IMR-90 (cell line): ENCODE data around the gene PPP1R16B. TPM values are rescaled to one million over a fixed set of nuclear protein-coding genes. Genes with fewer than 3 reads are reported as not detected.

Experiments
- ATAC-seq: fragments of 200-7000 bp; cut with Tn5 transposase; 2 replicates; pipeline ENCODE4 v1.9.1; 2020; ENCODE audit warnings: low read depth, mild to moderate bottlenecking, moderate library complexity
- BruUV-seq: library from RNA; stranded (reverse); fragments of 400-500 nt; replicated peaks from 2 replicates; lab custom pipeline; 2021; lab: Mats Ljungman, UMichigan
- CTCF ChIA-PET: fragments of 300-600 bp; formaldehyde crosslinking; extraction: SDS; loops from one replicate; lab custom pipeline; 2021; ENCODE audit warnings: antibody characterized with exemption; lab: Yijun Ruan, JAX
- POLR2A ChIA-PET: fragments of 300-600 bp; sonication (Branson Sonifier 250); formaldehyde crosslinking; loops from one replicate; lab custom pipeline; 2022; ENCODE audit warnings: antibody characterized with exemption; ENCODE audit not compliant: unreplicated experiment; lab: Charles Lee
- DNase-seq: peaks from one replicate; pipeline ENCODE4 v3.0.0; 2013
- H2AFZ ChIP-seq: replicated peaks from 2 replicates; pipeline ENCODE3; 2013; ENCODE audit warnings: low read length, mild to moderate bottlenecking; ENCODE audit not compliant: poor library complexity
- H2AK5ac ChIP-seq: 2 replicates; pipeline ENCODE4 v1.6.1; 2013; ENCODE audit warnings: low read depth, low read length, inconsistent platforms
- H2AK9ac ChIP-seq: replicated peaks from 2 replicates; pipeline ENCODE3; 2013; ENCODE audit warnings: mild to moderate bottlenecking, low read depth, low read length, moderate library complexity; ENCODE audit not compliant: poor library complexity
- H2BK120ac ChIP-seq: 2 replicates; pipeline ENCODE4 v1.6.1; 2013; ENCODE audit warnings: low read depth, low read length, inconsistent platforms
- H2BK15ac ChIP-seq: 3 replicates; pipeline ENCODE4 v1.6.1; 2013; ENCODE audit warnings: low read depth, low read length, inconsistent platforms
- H2BK20ac ChIP-seq: 2 replicates; pipeline ENCODE4 v1.6.1; 2013; ENCODE audit warnings: low read depth, mild to moderate bottlenecking, inconsistent platforms, low read length, moderate library complexity
- H2BK5ac ChIP-seq: 2 replicates; pipeline ENCODE4 v1.6.1; 2013; ENCODE audit warnings: mild to moderate bottlenecking, low read depth, low read length, inconsistent platforms; ENCODE audit not compliant: poor library complexity, severe bottlenecking
- H3K14ac ChIP-seq: replicated peaks from 2 replicates; pipeline ENCODE4 v1.6.1; 2013; ENCODE audit warnings: low read depth, low read length, inconsistent platforms
- H3K18ac ChIP-seq: 2 replicates; pipeline ENCODE4 v1.6.1; 2013; ENCODE audit warnings: low read depth, low read length, control low read depth
- H3K23ac ChIP-seq: 2 replicates; pipeline ENCODE4 v1.6.1; 2013; ENCODE audit warnings: low read depth, low read length, inconsistent platforms
- H3K27ac ChIP-seq: 2 replicates; pipeline ENCODE4 v1.5.1; 2013; ENCODE audit warnings: mild to moderate bottlenecking, control low read depth, low read length; ENCODE audit not compliant: insufficient read depth
- H3K27me3 ChIP-seq: 2 replicates; pipeline ENCODE4 v1.6.1; 2013; ENCODE audit warnings: low read length; ENCODE audit not compliant: control insufficient read depth, insufficient read depth
- H3K36me3 ChIP-seq: 2 replicates; pipeline ENCODE4 v1.6.1; 2013; ENCODE audit warnings: low read length, mixed read lengths; ENCODE audit not compliant: control insufficient read depth, insufficient read depth
- H3K4ac ChIP-seq: 2 replicates; pipeline ENCODE4 v1.6.1; 2013; ENCODE audit warnings: low read depth, low read length, inconsistent platforms
- H3K4me1 ChIP-seq: 2 replicates; pipeline ENCODE4 v1.6.1; 2013; ENCODE audit warnings: low read length, mixed read lengths; ENCODE audit not compliant: control insufficient read depth, insufficient read depth
- H3K4me2 ChIP-seq: 2 replicates; pipeline ENCODE4 v1.6.1; 2013; ENCODE audit warnings: low read depth, mild to moderate bottlenecking, control low read depth, low read length, moderate library complexity
- H3K4me3 ChIP-seq: 2 replicates; pipeline ENCODE4 v1.5.1; 2013; ENCODE audit warnings: low read depth, mild to moderate bottlenecking, control low read depth, low read length, moderate library complexity; ENCODE audit not compliant: insufficient read depth
- H3K56ac ChIP-seq: 2 replicates; pipeline ENCODE4 v1.6.1; 2013; ENCODE audit warnings: low read length, inconsistent platforms; ENCODE audit not compliant: insufficient read depth; ENCODE audit errors: extremely low read depth
- H3K79me1 ChIP-seq, 2 experiments: 2 replicates each; pipeline ENCODE4 v1.6.1; 2013; ENCODE audit warnings: low read length in 2 of 2, inconsistent platforms in 1 of 2, low read depth in 1 of 2
- H3K9ac ChIP-seq: 2 replicates; pipeline ENCODE4 v1.6.1; 2013; ENCODE audit warnings: low read depth, low read length, control low read depth
- H3K9me1 ChIP-seq: 2 replicates; pipeline ENCODE4 v1.6.1; 2013; ENCODE audit warnings: low read length, inconsistent platforms; ENCODE audit not compliant: insufficient read depth
- H3K9me3 ChIP-seq: 2 replicates; pipeline ENCODE4 v1.6.1; 2013; ENCODE audit warnings: low read length; ENCODE audit not compliant: control insufficient read depth, insufficient read depth
- H4K20me1 ChIP-seq: 2 replicates; pipeline ENCODE4 v1.6.1; 2013; ENCODE audit warnings: low read length, inconsistent platforms; ENCODE audit not compliant: insufficient read depth
- H4K5ac ChIP-seq: 2 replicates; pipeline ENCODE4 v1.6.1; 2013; ENCODE audit warnings: mild to moderate bottlenecking, low read depth, low read length, control low read depth
- H4K8ac ChIP-seq, 2 experiments: 2 replicates each; pipeline ENCODE4 v1.6.1; 2013; ENCODE audit warnings: low read depth in 2 of 2, low read length in 2 of 2, control low read depth in 1 of 2, inconsistent platforms in 1 of 2
- H4K91ac ChIP-seq: 2 replicates; pipeline ENCODE4 v1.6.1; 2013; ENCODE audit warnings: low read depth, low read length, inconsistent platforms; ENCODE audit not compliant: insufficient read depth
- CEBPB ChIP-seq: IDR thresholded peaks from 2 replicates; pipeline ENCODE4 v1.6.1; 2012; ENCODE audit warnings: low read depth, low read length, improper control_type of control experiment
- CHD1 ChIP-seq: IDR thresholded peaks from 2 replicates; pipeline ENCODE4 v1.6.1; 2012; ENCODE audit warnings: low read depth, low read length, improper control_type of control experiment
- CTCF ChIP-seq: conservative IDR thresholded peaks from 2 replicates; pipeline ENCODE4 v1.5.1; 2012; ENCODE audit warnings: mild to moderate bottlenecking, low read depth, low read length, improper control_type of control experiment
- FOS ChIP-seq: fragments of 150-350 bp; IDR thresholded peaks from 2 replicates; pipeline ENCODE4 v1.6.1; 2016; ENCODE audit warnings: low read depth, low read length
- MAZ ChIP-seq: IDR thresholded peaks from 2 replicates; pipeline ENCODE4 v1.6.1; 2012; ENCODE audit warnings: low read depth, mild to moderate bottlenecking, low read length, improper control_type of control experiment, moderate library complexity, borderline replicate concordance
- MXI1 ChIP-seq: IDR thresholded peaks from 2 replicates; pipeline ENCODE4 v1.6.1; 2012; ENCODE audit warnings: low read depth, mild to moderate bottlenecking, low read length, moderate library complexity, borderline replicate concordance
- NFE2L2 ChIP-seq: fragments of 150-350 bp; IDR thresholded peaks from 2 replicates; pipeline ENCODE4 v1.6.1; 2016; ENCODE audit warnings: low read depth, mild to moderate bottlenecking, low read length
- POLR2A ChIP-seq: IDR thresholded peaks from 2 replicates; pipeline ENCODE4 v1.6.1; 2012; ENCODE audit warnings: mild to moderate bottlenecking, low read depth, low read length
- RAD21 ChIP-seq: IDR thresholded peaks from 2 replicates; pipeline ENCODE4 v1.6.1; 2012; ENCODE audit warnings: low read length, improper control_type of control experiment
- RCOR1 ChIP-seq: IDR thresholded peaks from 2 replicates; pipeline ENCODE4 v1.6.1; 2012; ENCODE audit warnings: mild to moderate bottlenecking, low read length, improper control_type of control experiment; ENCODE audit not compliant: insufficient replicate concordance
- RFX5 ChIP-seq: IDR thresholded peaks from 2 replicates; pipeline ENCODE4 v1.8.0; 2012; ENCODE audit warnings: low read depth, mild to moderate bottlenecking, low read length, moderate library complexity
- SMC3 ChIP-seq: fragments of 150-350 bp; IDR thresholded peaks from 2 replicates; pipeline ENCODE4 v1.6.1; 2016; ENCODE audit warnings: low read depth, mild to moderate bottlenecking, antibody characterized with exemption, low read length, moderate library complexity
- USF2 ChIP-seq: fragments of 150-350 bp; IDR thresholded peaks from 2 replicates; pipeline ENCODE4 v1.6.1; 2017; ENCODE audit warnings: mild to moderate bottlenecking, antibody characterized with exemption, low read length, low read depth
- WGBS, 2 experiments: methylation state at CpG; one replicate each; pipeline versions ENCODE4 v1.1.5 to v1.1.7; 2013; ENCODE audit warnings: missing lambda C conversion rate in 2 of 2; ENCODE audit not compliant: insufficient read length in 1 of 2; ENCODE audit errors: extremely low coverage in 2 of 2; 5-methylcytosine and 5-hydroxymethylcytosine counted together
- dilution Hi-C: fragments of 300-500 bp; cut with HindIII; formaldehyde crosslinking; loops from one replicate; pipeline ENCODE4 v1.14.3; 2018; ENCODE audit warnings: low sequenced_read_pairs; ENCODE audit not compliant: unreplicated experiment
- in situ Hi-C: fragments of 300-500 bp; cut with MboI; formaldehyde crosslinking; loops from 3 replicates; pipeline ENCODE4 v1.14.3; 2019; ENCODE audit warnings: low sequenced_read_pairs, inconsistent platforms, mixed read lengths
- intact Hi-C: fragments of 100-400 bp; cut with micrococcal nuclease; formaldehyde crosslinking; loops from 2 replicates; pipeline ENCODE4 v1.10.0; 2022
- polyA plus RNA-seq, 3 experiments: library from polyadenylated mRNA; depleted of rRNA; stranded (reverse); fragments of >200 nt; gene quantifications; 2 replicates each; pipeline ENCODE4 v1.2.3, GENCODE V29; 2012; ENCODE audit warnings: low replicate concordance in 1 of 3
- total RNA-seq: library from RNA; depleted of rRNA; stranded (reverse); fragments of >200 nt; gene quantifications from 2 replicates; pipeline ENCODE4 v1.2.3, GENCODE V29; 2012
- TF ChIP-seq, protein P1 (sequence below): fragments of 150-350 bp; IDR thresholded peaks from 2 replicates; pipeline ENCODE4 v1.6.1; 2016; ENCODE audit warnings: low read depth, mild to moderate bottlenecking, low read length, moderate library complexity, borderline replicate concordance

PPP1R16B gene
- total and polyA plus RNA-seq, 2 of the 4 experiments (the other 2 are of a cell fraction) = not detected

DNA sequence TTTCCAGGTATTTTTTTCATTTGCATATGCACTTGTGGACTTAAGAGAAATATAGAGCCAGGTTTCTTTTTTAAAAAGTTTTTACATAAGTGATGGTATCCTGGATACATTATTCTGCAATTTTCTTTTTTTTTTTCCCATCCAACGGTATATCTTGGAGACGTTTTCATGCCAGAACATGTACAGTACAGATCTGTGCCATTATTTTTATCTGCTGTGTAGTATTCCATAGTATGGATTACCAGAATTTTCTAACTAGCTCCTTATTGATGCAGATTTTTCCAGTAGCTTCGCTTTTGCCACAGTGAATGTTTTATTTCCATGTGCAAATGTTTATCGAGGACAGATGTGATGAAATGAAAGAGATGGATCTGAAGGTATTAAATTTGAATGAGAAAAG lies 34.1 kb downstream of the PPP1R16B start:
- Histone ChIP-seq H3K27me3 (peaks cover 3% of the 10 kb centered on the region; the same call in 1 of the 2 replicates), H4K5ac (no peak overlapping the region), H4K91ac (no peak overlapping the region), H3K4ac (no peak overlapping the region), H2BK20ac (no peak overlapping the region), H2AK9ac (no peak overlapping the region), H3K79me1 (no peaks in the 10 kb centered on the region), H3K27ac (no peak overlapping the region), H2BK5ac (no peak overlapping the region), H3K4me3 (no peak overlapping the region), H4K8ac (no peak overlapping the region), H2AK5ac (no peak overlapping the region), H3K9ac (no peak overlapping the region), H4K20me1 (no peaks in the 10 kb centered on the region), H3K36me3 (no peaks in the 10 kb centered on the region), H2BK120ac (no peak overlapping the region), H3K4me1 (no peaks in the 10 kb centered on the region), H3K18ac (no peak overlapping the region), H3K14ac (no peak overlapping the region), H2AFZ (no peak overlapping the region), H3K9me1 (no peaks in the 10 kb centered on the region), H3K4me2 (no peak overlapping the region), H2BK15ac (no peak overlapping the region), H3K9me3 (no peaks in the 10 kb centered on the region), H3K56ac (no peak overlapping the region), H3K23ac (no peak overlapping the region)
- intact Hi-C loops (no loop called here), in situ Hi-C loops (loop anchor here (25.0 kb wide), 1 partner anchor 102 kb away; the partner anchor contains the start of gene ACTR5), dilution Hi-C loops (no loop called here)
- POLR2A ChIA-PET = interaction anchor here (0.6 kb wide), 1 partner anchor 20 kb away, joined by 17 read pairs; no protein-coding TSS in a partner anchor
- no CpG with 5 or more reads among the region's 4 CpGs for WGBS, 2 experiments
- DNase-seq = no peak
- CTCF ChIA-PET = no interaction called here
- no peak for ATAC-seq
- no TSS peak for BruUV-seq
- no peak for TF ChIP-seq MXI1
- TF ChIP-seq FOS = no peak
- TF ChIP-seq MAZ = no peak
- TF ChIP-seq RAD21 = no peak
- TF ChIP-seq RFX5 = no peak
- no peak for TF ChIP-seq RCOR1
- no peak for TF ChIP-seq POLR2A
- no peak for TF ChIP-seq CTCF
- TF ChIP-seq, protein P1, sequence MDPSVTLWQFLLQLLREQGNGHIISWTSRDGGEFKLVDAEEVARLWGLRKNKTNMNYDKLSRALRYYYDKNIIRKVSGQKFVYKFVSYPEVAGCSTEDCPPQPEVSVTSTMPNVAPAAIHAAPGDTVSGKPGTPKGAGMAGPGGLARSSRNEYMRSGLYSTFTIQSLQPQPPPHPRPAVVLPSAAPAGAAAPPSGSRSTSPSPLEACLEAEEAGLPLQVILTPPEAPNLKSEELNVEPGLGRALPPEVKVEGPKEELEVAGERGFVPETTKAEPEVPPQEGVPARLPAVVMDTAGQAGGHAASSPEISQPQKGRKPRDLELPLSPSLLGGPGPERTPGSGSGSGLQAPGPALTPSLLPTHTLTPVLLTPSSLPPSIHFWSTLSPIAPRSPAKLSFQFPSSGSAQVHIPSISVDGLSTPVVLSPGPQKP = no peak
- TF ChIP-seq NFE2L2 = no peak
- TF ChIP-seq CHD1 = no peak
- TF ChIP-seq CEBPB = no peak
- no peak for TF ChIP-seq USF2
- TF ChIP-seq SMC3 = no peak
